Measurements from ENCODE around the gene MYLK4.

MYLK4 gene

DNA sequence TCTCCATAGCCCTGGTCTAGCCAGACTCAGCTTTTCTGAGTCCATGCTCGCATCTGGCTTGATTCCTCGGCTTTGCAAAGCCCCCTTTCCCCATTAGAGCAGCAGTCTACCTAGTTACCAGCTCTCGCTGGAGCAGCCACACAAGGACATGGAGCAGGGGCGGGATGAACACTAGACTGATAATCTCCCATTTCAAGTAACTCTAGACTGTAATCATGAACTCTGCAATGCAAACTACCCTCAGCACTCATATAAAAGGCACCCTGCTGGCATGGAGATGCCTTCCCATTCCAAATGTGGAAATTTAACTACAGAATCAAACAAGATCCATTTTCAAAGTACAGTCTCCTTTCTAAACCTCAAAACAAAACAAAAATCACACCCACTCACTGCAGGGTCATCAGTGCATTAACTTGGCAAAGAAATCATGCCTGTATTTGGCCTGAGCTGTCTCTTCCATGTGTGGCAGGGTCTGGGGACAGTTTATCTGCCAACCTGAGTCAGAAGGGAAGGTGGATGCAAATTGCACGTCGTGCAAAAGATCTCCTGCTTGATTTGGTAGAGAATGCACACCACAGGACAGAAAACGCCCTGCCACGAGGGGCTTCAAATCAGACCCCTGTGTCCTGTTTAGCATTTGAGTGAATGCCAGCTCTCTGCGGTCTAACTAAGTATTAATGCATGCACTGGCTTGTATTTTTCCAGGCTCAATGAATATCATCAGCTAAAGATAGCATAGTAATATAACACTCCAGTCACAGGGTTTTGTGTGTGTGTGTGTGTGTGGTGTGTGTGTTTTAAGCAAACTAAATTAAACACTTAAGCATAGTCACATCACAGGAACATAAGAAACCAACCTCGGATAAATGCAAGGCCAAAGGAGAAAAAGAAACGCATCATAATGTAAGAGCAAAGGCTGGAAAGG is 85.3 kb downstream of the MYLK4 start:
- TF ChIP-seq, protein P1, sequence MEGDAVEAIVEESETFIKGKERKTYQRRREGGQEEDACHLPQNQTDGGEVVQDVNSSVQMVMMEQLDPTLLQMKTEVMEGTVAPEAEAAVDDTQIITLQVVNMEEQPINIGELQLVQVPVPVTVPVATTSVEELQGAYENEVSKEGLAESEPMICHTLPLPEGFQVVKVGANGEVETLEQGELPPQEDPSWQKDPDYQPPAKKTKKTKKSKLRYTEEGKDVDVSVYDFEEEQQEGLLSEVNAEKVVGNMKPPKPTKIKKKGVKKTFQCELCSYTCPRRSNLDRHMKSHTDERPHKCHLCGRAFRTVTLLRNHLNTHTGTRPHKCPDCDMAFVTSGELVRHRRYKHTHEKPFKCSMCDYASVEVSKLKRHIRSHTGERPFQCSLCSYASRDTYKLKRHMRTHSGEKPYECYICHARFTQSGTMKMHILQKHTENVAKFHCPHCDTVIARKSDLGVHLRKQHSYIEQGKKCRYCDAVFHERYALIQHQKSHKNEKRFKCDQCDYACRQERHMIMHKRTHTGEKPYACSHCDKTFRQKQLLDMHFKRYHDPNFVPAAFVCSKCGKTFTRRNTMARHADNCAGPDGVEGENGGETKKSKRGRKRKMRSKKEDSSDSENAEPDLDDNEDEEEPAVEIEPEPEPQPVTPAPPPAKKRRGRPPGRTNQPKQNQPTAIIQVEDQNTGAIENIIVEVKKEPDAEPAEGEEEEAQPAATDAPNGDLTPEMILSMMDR (IDR thresholded peaks at IDR 0.05; ENCODE audit: control insufficient read depth, extremely low read depth, insufficient read depth): no peak
- no peak for DNase-seq (ENCODE audit: low read depth)
- no peak overlapping the region for H3K4me3 ChIP-seq (ENCODE audit: low read depth, low read length)

DNA sequence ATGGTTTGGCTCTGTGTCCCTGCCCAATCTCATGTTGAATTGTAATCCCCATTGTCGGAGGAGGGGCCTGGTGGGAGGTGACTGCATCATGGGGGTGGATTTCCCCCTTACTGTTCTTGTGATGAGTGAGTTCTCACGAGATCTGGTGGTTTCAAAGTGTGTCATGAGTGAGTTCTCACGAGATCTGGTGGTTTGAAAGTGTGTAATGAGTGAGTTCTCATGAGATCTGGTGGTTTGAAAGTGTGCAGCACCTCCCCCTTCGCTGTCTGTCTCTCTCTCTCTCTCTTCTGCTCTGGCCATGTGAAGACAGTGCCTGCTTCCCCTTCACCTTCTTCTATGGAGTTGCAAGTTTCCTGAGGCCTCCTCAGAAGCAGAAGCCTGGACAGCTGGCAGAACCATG is 87.6 kb downstream of the MYLK4 start:
- DNase-seq (ENCODE audit: low read depth): no peak
- H3K4me3 ChIP-seq (ENCODE audit: low read depth, low read length): no peak overlapping the region
- TF ChIP-seq, protein P1 (IDR thresholded peaks at IDR 0.05; ENCODE audit: control insufficient read depth, extremely low read depth, insufficient read depth): no peak

DNA sequence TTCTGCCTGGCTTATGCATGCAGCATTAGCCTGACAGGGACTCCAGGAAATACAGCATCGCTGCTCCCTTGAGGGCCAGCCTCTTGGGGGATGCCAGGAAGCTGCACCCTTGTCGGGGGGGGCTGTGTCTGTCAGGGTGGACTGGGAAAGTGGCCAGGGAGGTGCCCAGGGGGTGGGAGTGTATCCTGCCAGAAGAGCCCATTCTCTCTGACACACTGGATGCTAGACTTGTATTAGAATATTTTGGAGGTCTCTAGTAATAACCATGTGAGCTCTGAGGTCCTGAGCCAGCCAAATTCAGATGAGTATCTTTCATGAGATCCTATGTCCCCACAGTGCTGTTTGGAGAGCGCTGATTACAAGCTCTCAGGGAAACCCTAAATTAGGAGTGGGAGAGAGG is 89.1 kb downstream of the MYLK4 start:
- no peak overlapping the region for H3K4me3 ChIP-seq (ENCODE audit: low read depth, low read length)
- no peak for DNase-seq (ENCODE audit: low read depth)
- TF ChIP-seq, protein P1 (IDR thresholded peaks at IDR 0.05; ENCODE audit: control insufficient read depth, extremely low read depth, insufficient read depth): no peak

DNA sequence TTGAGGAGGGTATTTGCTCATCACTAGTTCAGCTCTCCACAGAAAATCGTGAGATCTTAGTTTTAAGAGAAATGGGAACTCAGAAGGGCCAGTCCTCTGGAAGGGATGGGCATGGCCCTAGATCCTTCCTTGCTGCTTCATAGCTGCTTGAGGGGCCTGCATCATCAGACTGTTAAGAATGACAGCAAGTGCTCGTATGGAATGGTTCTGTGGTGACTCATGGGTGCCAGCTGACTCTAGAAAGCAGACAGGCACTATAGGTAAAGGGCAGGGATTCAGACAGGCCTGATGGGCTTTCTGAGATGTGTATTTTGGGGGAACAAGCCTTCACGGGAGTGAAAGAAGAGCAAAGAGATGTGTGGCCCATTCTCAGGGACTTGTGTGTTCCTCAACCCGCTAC is 90.8 kb downstream of the MYLK4 start:
- H3K4me3 ChIP-seq (ENCODE audit: low read depth, low read length): no peak overlapping the region
- TF ChIP-seq, protein P1 (IDR thresholded peaks at IDR 0.05; ENCODE audit: control insufficient read depth, extremely low read depth, insufficient read depth): no peak
- no peak for DNase-seq (ENCODE audit: low read depth)

DNA sequence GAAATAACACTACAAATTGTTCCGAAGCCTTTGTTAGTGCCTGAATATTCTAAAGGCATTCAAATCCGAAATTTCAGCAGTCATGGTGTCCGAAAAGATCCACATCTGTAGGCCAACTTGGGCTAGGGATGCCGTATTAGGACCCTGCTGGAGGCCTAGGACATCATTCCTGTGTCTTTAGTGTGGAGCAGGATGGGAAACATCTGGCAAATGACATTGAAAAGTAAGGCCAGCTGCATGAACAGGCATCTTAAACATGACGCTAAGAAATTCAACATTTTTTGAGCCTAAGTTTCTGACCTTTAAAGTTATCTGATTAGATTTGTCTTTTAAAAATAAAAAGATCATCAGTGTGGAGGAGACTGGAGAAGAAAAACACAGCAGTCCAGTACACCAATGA is 91.3 kb downstream of the MYLK4 start:
- DNase-seq (ENCODE audit: low read depth): no peak
- no peak overlapping the region for H3K4me3 ChIP-seq (ENCODE audit: low read depth, low read length)
- TF ChIP-seq, protein P1 (IDR thresholded peaks at IDR 0.05; ENCODE audit: control insufficient read depth, extremely low read depth, insufficient read depth): no peak

DNA sequence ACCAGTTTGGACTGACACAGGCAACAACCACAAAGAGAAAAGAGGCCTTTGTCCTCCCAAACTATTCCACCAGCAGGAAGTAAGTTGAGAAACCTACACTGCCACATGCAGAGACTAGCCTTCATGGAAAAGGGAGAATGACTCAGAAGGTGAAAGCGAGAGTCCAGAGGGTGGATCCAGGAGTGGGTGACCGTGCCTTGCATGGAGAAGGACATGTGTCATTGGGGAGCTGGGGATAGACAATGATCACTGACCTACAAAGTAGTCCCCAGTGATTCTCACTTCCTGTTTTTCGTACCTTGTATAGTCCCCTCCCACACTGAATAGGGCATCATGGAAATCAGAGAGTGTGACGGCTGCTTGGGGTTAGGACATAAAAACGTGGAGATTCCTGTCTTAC is 91.9 kb downstream of the MYLK4 start:
- no peak overlapping the region for H3K4me3 ChIP-seq (ENCODE audit: low read depth, low read length)
- no peak for DNase-seq (ENCODE audit: low read depth)
- TF ChIP-seq, protein P1 (IDR thresholded peaks at IDR 0.05; ENCODE audit: control insufficient read depth, extremely low read depth, insufficient read depth): no peak
